Left lung (tissue), 10 donors: ENCODE measurements around the gene RAPSN. TPM values are rescaled to one million over a fixed set of nuclear protein-coding genes. Genes with fewer than 3 reads are reported as not detected.
A peak's percentile ranks its signal among the peaks of the same experiment; 100 is the strongest.

Experiments
- ATAC-seq: fragments of 200-7000 bp; cut with Tn5 transposase; one replicate; pipeline ENCODE4 v1.9.1; 2020; ENCODE audit warnings: moderate library complexity
- DNase-seq, 4 donors: peaks; one replicate each; pipeline ENCODE4 v3.0.0-alpha.2; 2013 to 2020
- H3K27ac ChIP-seq, 2 donors: fragments of 200-600 bp; sonication (generic) in 1 of 2; one replicate each; pipeline versions ENCODE4 v1.5.0 to v1.8.0; 2020 to 2021
- H3K27me3 ChIP-seq, 2 donors: fragments of 200-600 bp; sonication (generic) in 1 of 2; one replicate each; pipeline versions ENCODE4 v1.5.0 to v1.8.0; 2020 to 2021
- H3K36me3 ChIP-seq, 2 donors: fragments of 200-600 bp; sonication (generic) in 1 of 2; one replicate each; pipeline versions ENCODE4 v1.5.0 to v1.8.0; 2020 to 2021
- H3K4me1 ChIP-seq, 2 donors: fragments of 200-600 bp; one replicate each; pipeline ENCODE4 v1.8.0; 2021
- H3K4me3 ChIP-seq, 2 donors: fragments of 200-600 bp; sonication (generic) in 1 of 2; one replicate each; pipeline versions ENCODE4 v1.5.0 to v1.8.0; 2020 to 2021; ENCODE audit warnings: mild to moderate bottlenecking in 1 of 2
- H3K9me3 ChIP-seq, 2 donors: fragments of 200-600 bp; sonication (generic) in 1 of 2; one replicate each; pipeline versions ENCODE4 v1.5.0 to v1.8.0; 2020 to 2021
- intact Hi-C, 2 donors: fragments of 100-400 bp; cut with DNase I; formaldehyde crosslinking; loops; one replicate each; pipeline versions ENCODE4 v1.11.2 to v1.14.2; 2022
- polyA plus RNA-seq, 6 donors: library from polyadenylated mRNA; unstranded; fragments of 120-200 nt; gene quantifications; one replicate each; pipeline ENCODE4 v1.2.1, GENCODE V29; 2013; ENCODE audit not compliant: insufficient read length in 6 of 6
- total RNA-seq, 2 donors: library from RNA; stranded (reverse); fragmentation: NEBNext Ultra II Directional; extraction: Animal tissue kit (Norgen Biotek cat#: 25700); gene quantifications; one replicate each; pipeline ENCODE4 v1.2.1, GENCODE V29; 2021
- TF ChIP-seq, protein P1 (sequence below), 2 donors: fragments of 200-600 bp; sonication (generic) in 1 of 2; IDR thresholded peaks; one replicate each; pipeline versions ENCODE4 v1.5.0 to v1.8.0; 2021; ENCODE audit warnings: antibody characterized with exemption in 2 of 2
- donor health status: DM: no; HTN: yes; CAD: no.
- donor health status: DM: no; HTN: no; CAD: no.

The RAPSN gene
- total and polyA plus RNA-seq, 8 donors = 0.26 to 1.0 (median 0.51) TPM

DNA sequence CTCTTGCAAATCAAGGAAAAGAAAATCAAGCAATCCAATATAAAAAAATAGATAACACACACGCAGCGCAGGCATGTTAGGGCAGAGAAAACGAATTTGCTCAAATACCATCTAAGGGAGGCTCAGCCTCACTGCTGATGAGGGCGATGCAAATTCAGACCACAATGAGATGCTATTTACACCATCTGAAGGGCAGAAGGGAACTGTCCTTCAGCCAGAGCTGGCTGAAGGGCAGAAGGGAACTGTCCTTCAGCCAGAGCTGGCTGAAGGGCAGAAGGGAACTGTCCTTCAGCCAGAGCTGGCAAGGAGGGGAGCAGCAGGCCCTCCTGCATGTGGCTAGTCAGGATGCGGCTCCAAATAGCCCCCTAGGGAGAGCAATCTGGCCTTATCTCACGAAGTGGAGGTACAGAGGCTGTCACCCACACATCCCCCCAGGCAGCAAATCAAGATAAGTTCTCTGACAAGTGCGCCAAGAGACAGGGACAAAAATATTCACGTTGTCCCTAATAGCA, 48.1 kb downstream of the RAPSN start:
- H3K36me3 ChIP-seq = no peaks in the 10 kb centered on the region
- intact Hi-C loops = no loop called here
- TF ChIP-seq, protein P1, sequence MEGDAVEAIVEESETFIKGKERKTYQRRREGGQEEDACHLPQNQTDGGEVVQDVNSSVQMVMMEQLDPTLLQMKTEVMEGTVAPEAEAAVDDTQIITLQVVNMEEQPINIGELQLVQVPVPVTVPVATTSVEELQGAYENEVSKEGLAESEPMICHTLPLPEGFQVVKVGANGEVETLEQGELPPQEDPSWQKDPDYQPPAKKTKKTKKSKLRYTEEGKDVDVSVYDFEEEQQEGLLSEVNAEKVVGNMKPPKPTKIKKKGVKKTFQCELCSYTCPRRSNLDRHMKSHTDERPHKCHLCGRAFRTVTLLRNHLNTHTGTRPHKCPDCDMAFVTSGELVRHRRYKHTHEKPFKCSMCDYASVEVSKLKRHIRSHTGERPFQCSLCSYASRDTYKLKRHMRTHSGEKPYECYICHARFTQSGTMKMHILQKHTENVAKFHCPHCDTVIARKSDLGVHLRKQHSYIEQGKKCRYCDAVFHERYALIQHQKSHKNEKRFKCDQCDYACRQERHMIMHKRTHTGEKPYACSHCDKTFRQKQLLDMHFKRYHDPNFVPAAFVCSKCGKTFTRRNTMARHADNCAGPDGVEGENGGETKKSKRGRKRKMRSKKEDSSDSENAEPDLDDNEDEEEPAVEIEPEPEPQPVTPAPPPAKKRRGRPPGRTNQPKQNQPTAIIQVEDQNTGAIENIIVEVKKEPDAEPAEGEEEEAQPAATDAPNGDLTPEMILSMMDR (IDR thresholded peaks at IDR 0.05) = no peak
- H3K27me3 ChIP-seq = no peaks in the 10 kb centered on the region
- H3K4me1 ChIP-seq = peaks cover 4 to 28% of the 10 kb centered on the region in 2 donors
- DNase-seq (peak in 1 of 4 donors; percentile 42), ATAC-seq (peak; percentile 62)
- peak overlapping the region in 1 of 2 donors; percentile 44 for H3K4me3 ChIP-seq
- no peaks in the 10 kb centered on the region for H3K9me3 ChIP-seq
- H3K27ac ChIP-seq = peak overlapping the region; percentile 70 to 89

DNA sequence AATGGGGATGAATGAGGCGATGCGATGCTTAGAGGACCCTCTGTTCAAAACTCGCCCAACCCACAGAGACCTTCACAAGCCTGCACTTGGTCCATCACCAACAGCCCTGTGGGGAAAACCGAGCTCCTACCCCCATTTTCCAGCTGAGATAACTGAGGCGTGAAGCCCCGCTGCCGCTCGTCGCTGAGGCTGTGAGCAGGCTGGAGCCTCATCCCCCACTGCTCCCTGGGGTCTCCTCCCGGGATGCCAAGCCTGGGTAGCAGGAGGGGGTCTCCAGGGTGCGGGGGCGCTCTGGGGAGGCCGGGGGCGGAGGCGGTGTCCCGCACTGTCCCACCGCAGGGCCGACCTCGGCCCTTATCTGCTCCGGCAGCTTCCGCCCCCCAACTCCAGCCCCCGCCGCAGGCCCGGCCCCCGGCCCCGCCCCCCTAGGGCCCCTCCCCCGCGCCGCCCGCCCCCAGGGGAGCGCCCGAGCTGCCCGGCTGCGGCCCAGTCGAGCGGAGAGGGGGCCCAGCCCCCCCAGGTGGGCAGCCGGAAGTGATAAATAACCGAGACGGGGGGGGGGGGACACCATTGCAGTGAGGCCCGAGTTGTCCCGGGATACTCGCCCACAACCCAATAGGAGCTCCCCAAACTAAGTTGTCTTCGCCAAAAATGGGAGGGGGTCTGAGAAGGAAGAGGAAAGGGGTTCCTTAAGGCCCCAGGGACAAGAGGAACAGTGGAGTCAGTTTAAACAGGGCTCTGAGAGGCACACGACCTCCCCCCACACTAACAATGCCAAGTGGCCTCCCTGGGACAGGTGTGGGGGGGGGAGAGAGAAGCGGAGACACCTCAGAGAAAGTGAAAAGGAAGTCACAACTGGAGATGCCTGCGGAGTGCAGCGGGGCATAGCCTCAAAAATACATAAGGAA, 48.8 kb downstream of the RAPSN start:
- peak; percentile 85 for ATAC-seq
- intact Hi-C loops = no loop called here

DNA sequence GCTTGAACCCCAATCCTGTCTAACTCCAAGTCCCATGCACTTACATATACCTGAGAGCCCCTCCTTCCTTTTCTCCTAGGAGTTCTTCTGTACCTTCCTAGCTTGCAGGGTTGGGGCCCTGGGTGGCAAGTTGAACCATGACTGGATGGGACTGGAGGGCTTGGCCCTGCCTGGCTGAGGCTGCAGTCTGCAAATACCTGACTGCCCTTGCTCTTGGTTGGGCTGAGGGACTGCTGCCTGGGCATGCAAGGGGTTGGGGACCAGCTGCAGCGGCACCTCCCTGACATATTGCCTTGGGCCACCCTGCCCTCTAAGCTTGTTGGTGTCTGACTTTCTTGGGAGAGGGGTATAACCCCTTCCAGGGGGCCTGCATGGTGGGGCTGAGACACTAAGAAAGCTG, 50.4 kb downstream of the RAPSN start:
- intact Hi-C loops = no loop called here
- no peaks in the 10 kb centered on the region for H3K27me3 ChIP-seq
- H3K4me1 ChIP-seq = peaks cover 4 to 51% of the 10 kb centered on the region in 2 donors
- no peak overlapping the region for H3K27ac ChIP-seq
- no peaks in the 10 kb centered on the region for H3K9me3 ChIP-seq
- no peaks in the 10 kb centered on the region for H3K36me3 ChIP-seq
- DNase-seq = peak in 1 of 4 donors; percentile 50
- no peak overlapping the region for H3K4me3 ChIP-seq
- TF ChIP-seq, protein P1 (IDR thresholded peaks at IDR 0.05) = no peak
- no peak for ATAC-seq

More for the DNA sequence above, 48.8 kb downstream of the RAPSN start:
- H3K36me3 ChIP-seq = no peaks in the 10 kb centered on the region
- DNase-seq = peak in 3 of 4 donors; percentile 23 to 85 (median 39)
- H3K27ac ChIP-seq = peak overlapping the region; percentile 70 to 89
- H3K4me3 ChIP-seq = peak overlapping the region; percentile 40 to 44
- no peaks in the 10 kb centered on the region for H3K9me3 ChIP-seq
- TF ChIP-seq, protein P1 (IDR thresholded peaks at IDR 0.05) = no peak
- peaks cover 4 to 35% of the 10 kb centered on the region in 2 donors for H3K4me1 ChIP-seq
- no peaks in the 10 kb centered on the region for H3K27me3 ChIP-seq

DNA sequence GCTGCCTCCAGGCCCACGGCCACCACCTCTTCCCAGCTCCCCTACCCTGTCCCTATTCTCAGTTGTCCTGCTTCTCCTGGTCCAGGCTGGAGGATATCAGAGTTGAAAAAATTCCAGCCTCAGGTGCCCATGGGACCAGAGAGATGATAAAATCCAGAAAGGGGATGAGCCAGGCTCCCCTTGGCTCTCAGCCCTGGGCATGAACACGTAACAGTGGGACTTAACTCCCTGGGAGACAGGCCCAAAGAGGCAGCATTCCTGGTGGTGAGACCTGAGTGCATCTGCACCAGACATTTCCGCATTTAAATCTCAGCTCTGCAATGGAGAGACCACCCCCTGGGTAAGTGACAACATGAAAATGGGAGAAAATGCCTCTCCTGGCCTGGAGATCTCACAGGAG, 50.9 kb downstream of the RAPSN start:
- Histone ChIP-seq H3K4me3 (no peak overlapping the region), H3K36me3 (no peaks in the 10 kb centered on the region), H3K27ac (no peak overlapping the region), H3K4me1 (peaks cover 4 to 56% of the 10 kb centered on the region in 2 donors), H3K9me3 (no peaks in the 10 kb centered on the region), H3K27me3 (no peaks in the 10 kb centered on the region)
- no peak for ATAC-seq
- no peak for DNase-seq
- intact Hi-C loops = no loop called here
- TF ChIP-seq, protein P1 (IDR thresholded peaks at IDR 0.05) = no peak

DNA sequence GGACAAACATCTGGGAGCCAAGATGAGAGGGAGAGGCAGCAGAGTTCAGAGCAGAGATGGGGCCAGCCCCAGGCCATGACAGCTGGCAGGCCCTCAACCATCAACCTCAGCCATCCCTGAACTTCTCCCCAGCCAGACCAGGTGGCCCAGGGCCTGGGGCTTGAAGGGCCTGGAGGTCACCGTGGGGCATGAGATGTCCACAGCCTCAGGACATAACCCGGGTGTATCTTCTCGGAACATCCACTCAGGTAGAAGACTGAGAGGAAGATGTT, 53.0 kb downstream of the RAPSN start:
- H3K4me1 ChIP-seq = peaks cover 4 to 67% of the 10 kb centered on the region in 2 donors
- TF ChIP-seq, protein P1 (IDR thresholded peaks at IDR 0.05) = no peak
- no peaks in the 10 kb centered on the region for H3K27me3 ChIP-seq
- ATAC-seq = no peak
- H3K4me3 ChIP-seq = no peak overlapping the region
- H3K36me3 ChIP-seq = no peaks in the 10 kb centered on the region
- DNase-seq = peak in 1 of 4 donors; percentile 68
- peak overlapping the region; percentile 92 to 97 for H3K27ac ChIP-seq
- H3K9me3 ChIP-seq = no peaks in the 10 kb centered on the region
- intact Hi-C loops = no loop called here
